ENCODE data around the gene LDLRAD3.

- no peak for TF ChIP-seq CTCF (conservative IDR thresholded peaks at IDR 0.05 in 1 of 2, IDR thresholded peaks at IDR 0.05 in 1 of 2; ENCODE audit: extremely low read depth in 1 of 2, insufficient read depth in 1 of 2, low read depth in 1 of 2, low read length in 2 of 2)
- TF ChIP-seq EZH2 (IDR thresholded peaks at IDR 0.05; ENCODE audit: borderline replicate concordance, low read length), result no peak
Observed at GRCh38 chr11:35971841-35972422, 28.1 kb downstream of the LDLRAD3 start.

Measured in mammary epithelial cell (primary cell).